Hepatocyte (in vitro differentiated cells): ENCODE data around the gene SYT1.

Source experiments
- EZH2 ChIP-seq: fragments of 200-600 bp; sonication (generic); IDR thresholded peaks from 2 replicates; pipeline ENCODE4 v1.6.1; 2016; ENCODE audit warnings: antibody characterized with exemption, mild to moderate bottlenecking, borderline replicate concordance
- EZH2phosphoT487 ChIP-seq: fragments of 200-600 bp; sonication (generic); IDR thresholded peaks from one replicate; pipeline ENCODE4 v1.6.1; 2018; ENCODE audit warnings: antibody characterized with exemption, mild to moderate bottlenecking, low read depth, moderate library complexity; ENCODE audit not compliant: unreplicated experiment, severe bottlenecking
- TF ChIP-seq, protein P1 (sequence below): fragments of 200-600 bp; sonication (generic); IDR thresholded peaks from 2 replicates; pipeline ENCODE4 v1.5.1; 2016; ENCODE audit warnings: antibody characterized with exemption, mild to moderate bottlenecking; ENCODE audit not compliant: poor library complexity

DNA sequence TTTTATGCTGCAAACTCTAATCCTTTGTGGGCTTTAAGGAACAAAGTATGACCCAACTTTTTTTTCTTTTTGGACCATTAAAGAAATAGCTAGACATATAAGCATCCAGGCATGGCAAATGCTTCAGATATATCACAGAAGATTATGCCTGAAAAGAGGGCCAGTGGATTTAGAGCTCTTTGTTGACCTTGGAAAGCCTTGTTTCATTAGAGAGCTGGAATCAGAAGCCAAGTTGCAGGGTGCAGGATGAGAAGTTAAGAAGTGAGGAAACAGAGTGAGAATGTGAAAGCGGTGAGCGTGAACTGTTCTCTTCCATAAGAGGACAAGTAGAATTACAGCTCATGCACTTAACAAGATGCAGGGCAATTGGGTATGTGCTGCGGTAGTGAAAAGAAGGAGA is 373.7 kb downstream of the SYT1 start:
- TF ChIP-seq, protein P1, sequence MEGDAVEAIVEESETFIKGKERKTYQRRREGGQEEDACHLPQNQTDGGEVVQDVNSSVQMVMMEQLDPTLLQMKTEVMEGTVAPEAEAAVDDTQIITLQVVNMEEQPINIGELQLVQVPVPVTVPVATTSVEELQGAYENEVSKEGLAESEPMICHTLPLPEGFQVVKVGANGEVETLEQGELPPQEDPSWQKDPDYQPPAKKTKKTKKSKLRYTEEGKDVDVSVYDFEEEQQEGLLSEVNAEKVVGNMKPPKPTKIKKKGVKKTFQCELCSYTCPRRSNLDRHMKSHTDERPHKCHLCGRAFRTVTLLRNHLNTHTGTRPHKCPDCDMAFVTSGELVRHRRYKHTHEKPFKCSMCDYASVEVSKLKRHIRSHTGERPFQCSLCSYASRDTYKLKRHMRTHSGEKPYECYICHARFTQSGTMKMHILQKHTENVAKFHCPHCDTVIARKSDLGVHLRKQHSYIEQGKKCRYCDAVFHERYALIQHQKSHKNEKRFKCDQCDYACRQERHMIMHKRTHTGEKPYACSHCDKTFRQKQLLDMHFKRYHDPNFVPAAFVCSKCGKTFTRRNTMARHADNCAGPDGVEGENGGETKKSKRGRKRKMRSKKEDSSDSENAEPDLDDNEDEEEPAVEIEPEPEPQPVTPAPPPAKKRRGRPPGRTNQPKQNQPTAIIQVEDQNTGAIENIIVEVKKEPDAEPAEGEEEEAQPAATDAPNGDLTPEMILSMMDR: no peak
- TF ChIP-seq EZH2phosphoT487 (no peak), EZH2 (no peak)
